K562 (cell line): ENCODE data around the gene MYO15A. TPM values are rescaled to one million over a fixed set of nuclear protein-coding genes. Genes with fewer than 3 reads are reported as not detected.
A peak's percentile ranks its signal among the peaks of the same experiment; 100 is the strongest.

ENCODE experiments used
- ATAC-seq: fragments of 200-7000 bp; cut with Tn5 transposase; 3 replicates; pipeline ENCODE4 v1.9.1; 2020; ENCODE audit warnings: moderate library complexity
- BruUV-seq: library from RNA; stranded (reverse); fragments of 400-500 nt; replicated peaks from 2 replicates; lab custom pipeline; 2021; lab: Mats Ljungman, UMichigan
- CTCF ChIA-PET: fragments of 300-600 bp; formaldehyde crosslinking; extraction: SDS; loops from one replicate; lab custom pipeline; 2021; ENCODE audit warnings: low intra/inter-chr PET ratio; lab: Yijun Ruan, JAX
- POLR2A ChIA-PET: fragments of 300-600, 350-650 bp; sonication (Branson Sonifier 250); formaldehyde crosslinking; extraction: SDS; loops from one replicate; lab custom pipeline; 2021; ENCODE audit warnings: antibody characterized with exemption, inconsistent platforms; lab: Yijun Ruan, JAX
- DNase-seq, 4 experiments: peaks; one replicate each; pipeline versions ENCODE4 v3.0.0 to v3.0.0-alpha.2; 2011 to 2018; ENCODE audit warnings: low spot score in 3 of 4, mixed read lengths in 3 of 4; ENCODE audit errors: extremely low read depth in 1 of 4
- FAIRE-seq: peaks from 2 replicates; lab custom pipeline; 2011; peaks lifted over from hg19 to GRCh38; lab: Jason Lieb, UNC
- H2AFZ ChIP-seq: 2 replicates; pipeline ENCODE4 v1.6.0; 2011; ENCODE audit warnings: low read depth, low read length, control low read depth, inconsistent platforms
- H3K27ac ChIP-seq: fragments of 200-600 bp; 3 replicates; pipeline ENCODE4 v1.8.0; 2011; ENCODE audit warnings: low read depth, mild to moderate bottlenecking, control low read depth, inconsistent platforms, low read length, moderate library complexity, mixed read lengths; ENCODE audit errors: extremely low read depth
- H3K27me3 ChIP-seq, 2 experiments: fragments of 300-600 bp in 1 of 2; 2 replicates in 1 of 2; 3 replicates in 1 of 2; pipeline versions ENCODE4 v1.6.0 to v1.8.0; 2011; ENCODE audit warnings: inconsistent platforms in 2 of 2, low read length in 2 of 2, mild to moderate bottlenecking in 1 of 2, mixed read lengths in 1 of 2, moderate library complexity in 1 of 2; ENCODE audit not compliant: control insufficient read depth in 2 of 2, insufficient read depth in 2 of 2
- H3K36me3 ChIP-seq: fragments of 300-600 bp; 3 replicates; pipeline ENCODE4 v1.8.0; 2011; ENCODE audit warnings: mild to moderate bottlenecking, low read length, inconsistent platforms; ENCODE audit not compliant: control insufficient read depth, insufficient read depth
- H3K4me1 ChIP-seq, 2 experiments: fragments of 200-600 bp in 1 of 2; replicated peaks in 1 of 2; 2 replicates in 1 of 2; 3 replicates in 1 of 2; pipeline versions ENCODE4 v1.5.1 to v1.8.0; 2011; ENCODE audit warnings: inconsistent platforms in 2 of 2, low read length in 2 of 2, mild to moderate bottlenecking in 1 of 2, mixed read lengths in 1 of 2, moderate library complexity in 1 of 2; ENCODE audit not compliant: control insufficient read depth in 2 of 2, insufficient read depth in 2 of 2
- H3K4me2 ChIP-seq: 2 replicates; pipeline ENCODE4 v1.6.1; 2011; ENCODE audit warnings: low read length, control low read depth, inconsistent platforms, mixed read lengths; ENCODE audit not compliant: insufficient read depth
- H3K4me3 ChIP-seq: fragments of 200-600 bp; sonication (generic), shearing (Covaris generic); 2 replicates; pipeline ENCODE4 v1.5.1; 2016; ENCODE audit warnings: control low read depth, inconsistent platforms
- H3K79me2 ChIP-seq: fragments of 200-600 bp; 3 replicates; pipeline ENCODE4 v1.8.0; 2011; ENCODE audit warnings: low read length, inconsistent platforms; ENCODE audit not compliant: control insufficient read depth, insufficient read depth
- H3K9ac ChIP-seq, 2 experiments: 2 replicates each; pipeline versions ENCODE4 v1.6.0 to v1.6.1; 2011; ENCODE audit warnings: low read depth in 2 of 2, low read length in 2 of 2, control low read depth in 1 of 2, inconsistent platforms in 1 of 2, mild to moderate bottlenecking in 1 of 2, mixed read lengths in 1 of 2; ENCODE audit not compliant: insufficient read depth in 1 of 2
- H3K9me1 ChIP-seq: one replicate; pipeline ENCODE4 v1.6.0; 2011; ENCODE audit warnings: inconsistent platforms, mild to moderate bottlenecking, low read length, moderate library complexity; ENCODE audit not compliant: control insufficient read depth, insufficient read depth
- H3K9me3 ChIP-seq: replicated peaks from 2 replicates; pipeline ENCODE4 v1.5.1; 2011; ENCODE audit warnings: low read depth, low read length, inconsistent platforms; ENCODE audit not compliant: control insufficient read depth, insufficient read depth
- H4K20me1 ChIP-seq: replicated peaks from 2 replicates; pipeline ENCODE4 v1.6.1; 2011; ENCODE audit warnings: low read length, inconsistent platforms, mixed read lengths; ENCODE audit not compliant: control insufficient read depth, insufficient read depth
- CTBP1 ChIP-seq: fragments of 450-650 bp; IDR thresholded peaks from 2 replicates; pipeline ENCODE4 v1.6.1; 2016; ENCODE audit warnings: borderline replicate concordance
- HDAC2 ChIP-seq: fragments of 450-650 bp; IDR thresholded peaks from 2 replicates; pipeline ENCODE4 v1.6.1; 2016; ENCODE audit warnings: mild to moderate bottlenecking
- MLLT1 ChIP-seq, 2 experiments: fragments of 450-650 bp; IDR thresholded peaks; 2 replicates each; pipeline ENCODE4 v1.6.1; 2016
- NR2C1 ChIP-seq, 2 experiments: fragments of 450-650 bp; IDR thresholded peaks; 2 replicates each; pipeline ENCODE4 v1.6.1; 2017; ENCODE audit warnings: mild to moderate bottlenecking in 2 of 2, antibody characterized with exemption in 1 of 2, inconsistent platforms in 1 of 2, missing compliant biosample characterization in 1 of 2, missing genetic modification characterization in 1 of 2
- XRCC3 ChIP-seq: fragments of 450-650 bp; IDR thresholded peaks from 2 replicates; pipeline ENCODE4 v1.6.1; 2017; ENCODE audit warnings: mild to moderate bottlenecking, moderate library complexity
- ZFP91 ChIP-seq: sonication (generic); formaldehyde crosslinking; IDR thresholded peaks from 2 replicates; pipeline ENCODE4 v1.8.0; 2022; ENCODE audit warnings: mild to moderate bottlenecking, missing genetic modification reagents
- ZNF146 ChIP-seq: IDR thresholded peaks from one replicate; pipeline ENCODE4 v1.6.1; 2018; ENCODE audit warnings: missing compliant biosample characterization; ENCODE audit not compliant: unreplicated experiment
- ZNF395 ChIP-seq: fragments of 200-800 bp; sonication (Bioruptor generic); IDR thresholded peaks from 2 replicates; pipeline ENCODE4 v1.6.1; 2017; ENCODE audit warnings: missing genetic modification characterization, missing compliant biosample characterization
- ZNF407 ChIP-seq: fragments of 450-650 bp; IDR thresholded peaks from 2 replicates; pipeline ENCODE4 v1.6.1; 2016; ENCODE audit warnings: low read depth
- ZNF586 ChIP-seq: fragments of 450-650 bp; formaldehyde crosslinking; conservative IDR thresholded peaks from 2 replicates; pipeline ENCODE4 v1.4.0; 2020; ENCODE audit warnings: mild to moderate bottlenecking, moderate library complexity
- WGBS: fragments of 100-300 bp; shearing (Covaris generic); methylation state at CpG from one replicate; pipeline ENCODE4 v1.1.6; 2016; ENCODE audit warnings: low coverage, mixed read lengths; ENCODE audit not compliant: insufficient coverage; ENCODE audit errors: missing lambda C conversion rate; 5-methylcytosine and 5-hydroxymethylcytosine counted together
- in situ Hi-C: fragments of 300-500 bp; cut with MboI; formaldehyde crosslinking; loops from 4 replicates; pipeline ENCODE4 v1.15.0; 2018; ENCODE audit warnings: inconsistent platforms, mixed read lengths
- intact Hi-C: fragments of 100-400 bp; cut with micrococcal nuclease; formaldehyde crosslinking; loops from 2 replicates; pipeline ENCODE4 v1.14.2; 2022
- polyA plus RNA-seq, 8 experiments: library from polyadenylated mRNA; depleted of rRNA in 4 of 8; stranded (reverse) in 5 of 8; unstranded in 3 of 8; fragments of >200 nt; fragmentation: Nextera tagmentation in 2 of 8; fragmentation: Illumina TruSeq in 1 of 8; extraction: Ambion mirVana in 2 of 8; extraction: Trizol in 1 of 8; gene quantifications; 2 replicates each; pipeline versions ENCODE4 v1.2.1 to v1.2.3, GENCODE V29; 2011 to 2014; ENCODE audit warnings: inconsistent platforms in 1 of 8, missing spikeins in 1 of 8
- total RNA-seq, 7 experiments: library from RNA; depleted of rRNA in 6 of 7; stranded (reverse); fragments of >200 nt in 6 of 7; fragmentation: Illumina TruSeq in 2 of 7; extraction: Trizol in 2 of 7; gene quantifications; 2 replicates each; pipeline versions ENCODE4 v1.2.1 to v1.2.3, GENCODE V29; 2011 to 2021; ENCODE audit warnings: low replicate concordance in 1 of 7

Gene MYO15A
- total and polyA plus RNA-seq, 9 of the 15 experiments (the other 6 are each of a cell fraction or from before 2014, with no cell fraction given): 0.05 to 0.88 (median 0.14) TPM; not detected in 1

- Histone ChIP-seq H3K79me2 (no peaks in the 10 kb centered on the region), H3K4me1 (peaks cover 0 to 25% of the 10 kb centered on the region in 2 experiments; a peak in 3 of 5 replicates), H3K9me3 (no peaks in the 10 kb centered on the region), H4K20me1 (no peaks in the 10 kb centered on the region), H3K27ac (no peak overlapping the region), H3K36me3 (peaks cover 13% of the 10 kb centered on the region; the same call in 2 of the 3 replicates), H3K4me3 (no peak overlapping the region), H3K9ac (no peak overlapping the region), H2AFZ (no peak overlapping the region), H3K9me1 (no peaks in the 10 kb centered on the region), H3K27me3 (no peaks in the 10 kb centered on the region), H3K4me2 (no peak overlapping the region)
- WGBS: 57% methylated on average over 2 of the region's 2 CpGs
- ATAC-seq: no peak; the same call in 2 of the 3 replicates
- no peak for DNase-seq
- CTCF ChIA-PET: no interaction called here
- intact Hi-C loops: no loop called here
- in situ Hi-C loops: no loop called here
- POLR2A ChIA-PET: interaction anchor here (1.6 kb wide), 1 partner anchor 10 kb away, joined by 4 read pairs; no protein-coding TSS in a partner anchor
- FAIRE-seq: no peak
- BruUV-seq: no TSS peak
- TF ChIP-seq ZNF586 (CRISPR knock-in tag): no peak
- TF ChIP-seq XRCC3: no peak
- TF ChIP-seq NR2C1 (IDR thresholded peaks at IDR 0.05): no peak
- no peak for TF ChIP-seq NR2C1 (tag; IDR thresholded peaks at IDR 0.05)
- no peak for TF ChIP-seq ZFP91 (CRISPR knock-in tag)
- TF ChIP-seq HDAC2: no peak
- peak; percentile 60; the same call in 1 of the 2 replicates for TF ChIP-seq CTBP1
- TF ChIP-seq ZNF146 (CRISPR knock-in tag): no peak
- no peak for TF ChIP-seq ZNF407
- TF ChIP-seq MLLT1 (IDR thresholded peaks at IDR 0.05): no peak
- TF ChIP-seq ZNF395 (CRISPR knock-in tag): no peak
These were observed 39.5 kb upstream of the MYO15A start for GRCh38 chr17:18069101-18069500.
